Fibroblast of villous mesenchyme (primary cell): ENCODE results near the gene SLC9A6. TPM values are rescaled to one million over a fixed set of nuclear protein-coding genes. Genes with fewer than 3 reads are reported as not detected.

Source experiments
- DNase-seq: peaks from one replicate; pipeline ENCODE4 v3.0.0-alpha.2; 2010; ENCODE audit warnings: low read depth
- H3K4me3 ChIP-seq: 2 replicates; pipeline ENCODE4 v1.5.1; 2011; ENCODE audit warnings: low read depth, mild to moderate bottlenecking, low read length
- total RNA-seq: library from RNA; depleted of rRNA; stranded (reverse); fragments of >200 nt; gene quantifications from 2 replicates; pipeline ENCODE4 v1.2.3, GENCODE V29; 2012
- TF ChIP-seq, protein P1 (sequence below): IDR thresholded peaks from 2 replicates; pipeline ENCODE4 v1.5.1; 2012; ENCODE audit warnings: low read depth, mild to moderate bottlenecking, low read length; ENCODE audit not compliant: insufficient read depth

Gene SLC9A6
- total RNA-seq, 1 donor, result 28.5 TPM

DNA sequence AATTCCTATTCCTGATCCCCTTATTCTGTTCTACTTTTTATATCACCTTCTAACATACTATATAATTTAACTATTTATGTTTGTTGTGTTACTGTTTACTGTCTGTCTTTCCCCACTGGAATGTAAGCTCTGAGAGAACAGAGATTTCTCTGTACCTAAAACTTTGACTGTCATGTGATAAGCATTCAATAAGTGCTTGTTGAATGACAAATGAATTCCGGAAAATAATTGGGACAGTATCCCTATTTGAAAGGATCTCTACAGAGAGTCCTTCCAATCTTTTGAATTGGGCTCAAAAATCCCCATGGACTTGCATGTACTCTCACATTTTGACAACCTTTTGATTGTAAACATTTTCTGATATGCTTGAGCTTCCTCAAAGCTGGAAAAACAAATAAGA lies 9.8 kb upstream of the SLC9A6 start:
- TF ChIP-seq, protein P1, sequence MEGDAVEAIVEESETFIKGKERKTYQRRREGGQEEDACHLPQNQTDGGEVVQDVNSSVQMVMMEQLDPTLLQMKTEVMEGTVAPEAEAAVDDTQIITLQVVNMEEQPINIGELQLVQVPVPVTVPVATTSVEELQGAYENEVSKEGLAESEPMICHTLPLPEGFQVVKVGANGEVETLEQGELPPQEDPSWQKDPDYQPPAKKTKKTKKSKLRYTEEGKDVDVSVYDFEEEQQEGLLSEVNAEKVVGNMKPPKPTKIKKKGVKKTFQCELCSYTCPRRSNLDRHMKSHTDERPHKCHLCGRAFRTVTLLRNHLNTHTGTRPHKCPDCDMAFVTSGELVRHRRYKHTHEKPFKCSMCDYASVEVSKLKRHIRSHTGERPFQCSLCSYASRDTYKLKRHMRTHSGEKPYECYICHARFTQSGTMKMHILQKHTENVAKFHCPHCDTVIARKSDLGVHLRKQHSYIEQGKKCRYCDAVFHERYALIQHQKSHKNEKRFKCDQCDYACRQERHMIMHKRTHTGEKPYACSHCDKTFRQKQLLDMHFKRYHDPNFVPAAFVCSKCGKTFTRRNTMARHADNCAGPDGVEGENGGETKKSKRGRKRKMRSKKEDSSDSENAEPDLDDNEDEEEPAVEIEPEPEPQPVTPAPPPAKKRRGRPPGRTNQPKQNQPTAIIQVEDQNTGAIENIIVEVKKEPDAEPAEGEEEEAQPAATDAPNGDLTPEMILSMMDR, result no peak
- no peak for DNase-seq
- no peak overlapping the region for H3K4me3 ChIP-seq

DNA sequence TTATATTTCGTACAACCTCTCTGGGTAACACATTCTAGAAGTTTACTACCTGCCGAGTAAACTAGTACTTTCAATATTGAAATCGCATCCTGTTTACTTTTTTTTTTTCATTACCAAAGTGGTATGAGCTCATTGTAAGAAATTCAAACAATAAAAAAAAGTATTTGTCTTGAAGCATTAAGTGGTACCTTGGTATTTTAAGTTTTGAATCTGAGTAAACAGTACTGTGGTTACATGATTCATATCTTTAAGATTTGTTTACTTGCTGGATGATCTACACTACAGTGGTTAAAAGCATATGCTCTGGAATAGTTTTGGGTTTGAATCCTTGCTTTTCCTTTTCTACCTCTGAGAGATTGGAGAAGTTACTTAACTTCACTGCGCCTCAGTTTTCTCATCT lies 7.6 kb upstream of the SLC9A6 start:
- DNase-seq, result peak; percentile 71
- TF ChIP-seq, protein P1, result no peak
- H3K4me3 ChIP-seq, result no peak overlapping the region

DNA sequence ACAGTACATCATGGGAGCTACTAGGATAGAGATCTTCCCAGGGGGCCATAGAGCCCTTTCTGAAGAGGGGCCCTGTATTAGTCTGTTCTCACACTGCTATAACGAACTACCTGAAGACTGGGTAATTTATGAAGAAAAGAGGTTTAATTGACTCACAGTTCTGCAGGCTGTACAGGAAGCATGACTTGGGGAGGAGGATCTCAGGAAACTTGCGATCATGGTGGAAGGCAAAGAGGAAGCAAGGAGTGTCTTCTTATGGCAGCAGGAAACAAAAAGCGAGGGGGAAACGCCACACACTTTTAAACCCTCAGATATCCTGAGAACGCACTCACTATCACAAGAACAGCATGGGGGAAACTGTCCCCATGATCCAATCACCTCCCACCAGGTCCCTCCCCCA lies 4.2 kb upstream of the SLC9A6 start:
- no peak for DNase-seq
- no peak overlapping the region for H3K4me3 ChIP-seq
- TF ChIP-seq, protein P1, result no peak

DNA sequence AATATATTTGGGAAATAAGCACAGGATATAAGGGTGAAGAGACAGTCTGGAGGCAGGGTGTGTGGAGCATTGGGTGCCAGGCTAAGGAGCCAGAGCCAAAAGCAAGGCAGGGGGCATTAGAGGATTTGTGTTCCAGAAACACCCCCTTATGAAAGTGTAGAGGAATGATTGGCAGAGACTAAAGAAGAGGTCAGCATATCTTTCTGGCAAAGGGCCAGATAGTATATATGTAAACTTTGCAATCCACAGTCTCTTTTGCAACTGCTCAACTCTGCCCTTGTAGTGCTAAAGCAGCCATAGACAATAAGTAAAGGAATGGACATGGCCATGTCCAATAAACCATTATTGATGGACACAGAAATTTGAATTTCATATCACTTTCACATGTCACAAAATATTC lies 3.6 kb upstream of the SLC9A6 start:
- TF ChIP-seq, protein P1, result no peak
- peak; percentile 23 for DNase-seq
- no peak overlapping the region for H3K4me3 ChIP-seq

DNA sequence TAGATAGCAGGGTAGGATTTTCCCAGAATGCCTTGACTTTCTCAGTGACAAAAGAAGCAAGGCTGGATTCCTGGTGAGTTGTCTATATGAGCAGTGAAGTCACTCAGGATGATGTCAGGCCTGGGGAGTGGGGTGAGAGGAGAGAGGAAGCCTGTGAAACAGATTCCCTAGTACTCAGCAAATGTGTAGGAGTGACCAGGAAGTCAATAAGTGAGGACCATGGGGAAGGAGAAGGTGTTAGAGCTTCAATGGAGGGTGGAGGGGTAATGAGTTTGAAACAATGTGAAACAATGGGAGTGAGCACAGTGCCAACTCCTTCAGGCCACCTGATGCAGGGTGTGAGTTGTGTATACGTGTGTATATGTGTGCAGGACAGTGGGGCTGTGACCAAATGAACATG lies 2.4 kb upstream of the SLC9A6 start:
- no peak for DNase-seq
- TF ChIP-seq, protein P1, result no peak

DNA sequence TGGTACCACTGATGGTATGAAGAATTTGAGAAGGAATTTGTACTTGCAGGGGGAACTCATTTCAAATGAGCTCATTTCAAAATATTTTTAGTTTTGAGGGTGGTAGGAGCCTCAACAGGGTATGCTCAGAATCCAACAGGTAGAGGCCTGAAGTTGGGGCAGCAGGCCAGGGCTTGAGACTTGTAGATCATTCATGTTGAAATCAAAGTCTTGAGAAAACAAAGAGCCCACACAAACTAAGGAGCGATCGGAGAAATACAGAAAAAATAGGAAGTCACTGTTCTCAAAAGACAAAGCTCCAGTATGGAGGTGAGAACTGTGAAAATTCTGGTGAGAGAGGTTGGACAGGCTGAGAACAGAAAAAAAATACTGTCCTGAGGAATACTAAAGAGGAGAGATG lies 979 bp upstream of the SLC9A6 start:
- DNase-seq, result no peak
- TF ChIP-seq, protein P1, result no peak
- H3K4me3 ChIP-seq, result no peak overlapping the region

More for the DNA sequence above, 2.4 kb upstream of the SLC9A6 start:
- no peak overlapping the region for H3K4me3 ChIP-seq

DNA sequence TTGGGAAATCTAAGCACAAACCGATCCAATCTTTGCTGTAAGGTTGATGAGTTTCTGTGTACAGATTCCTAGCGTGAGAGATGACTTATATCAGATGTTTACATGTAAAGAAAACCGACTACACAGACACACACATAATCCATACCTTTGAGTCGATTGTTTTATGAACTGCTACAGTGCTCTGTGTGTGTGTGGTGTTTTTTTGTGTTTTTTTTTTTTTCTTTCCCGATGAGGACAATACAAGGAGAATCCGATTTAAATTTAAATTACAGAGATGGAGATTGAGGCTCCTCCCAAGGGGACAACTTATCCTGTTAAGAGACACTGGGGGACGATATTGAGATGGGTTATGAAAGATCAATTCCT lies 461 bp upstream of the SLC9A6 start:
- peak; percentile 33 for DNase-seq
- TF ChIP-seq, protein P1, result no peak

More for the DNA sequence above, 461 bp upstream of the SLC9A6 start:
- peak overlapping the region; percentile 77 for H3K4me3 ChIP-seq
